ENCODE data around the gene OR1N1.
"Not testable (repeated sequence)": the region's sequence is repeated elsewhere in the genome, so short reads cannot be mapped to it uniquely, and the experiment has no call there.

OR1N1 gene, protein sequence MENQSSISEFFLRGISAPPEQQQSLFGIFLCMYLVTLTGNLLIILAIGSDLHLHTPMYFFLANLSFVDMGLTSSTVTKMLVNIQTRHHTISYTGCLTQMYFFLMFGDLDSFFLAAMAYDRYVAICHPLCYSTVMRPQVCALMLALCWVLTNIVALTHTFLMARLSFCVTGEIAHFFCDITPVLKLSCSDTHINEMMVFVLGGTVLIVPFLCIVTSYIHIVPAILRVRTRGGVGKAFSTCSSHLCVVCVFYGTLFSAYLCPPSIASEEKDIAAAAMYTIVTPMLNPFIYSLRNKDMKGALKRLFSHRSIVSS

DNA sequence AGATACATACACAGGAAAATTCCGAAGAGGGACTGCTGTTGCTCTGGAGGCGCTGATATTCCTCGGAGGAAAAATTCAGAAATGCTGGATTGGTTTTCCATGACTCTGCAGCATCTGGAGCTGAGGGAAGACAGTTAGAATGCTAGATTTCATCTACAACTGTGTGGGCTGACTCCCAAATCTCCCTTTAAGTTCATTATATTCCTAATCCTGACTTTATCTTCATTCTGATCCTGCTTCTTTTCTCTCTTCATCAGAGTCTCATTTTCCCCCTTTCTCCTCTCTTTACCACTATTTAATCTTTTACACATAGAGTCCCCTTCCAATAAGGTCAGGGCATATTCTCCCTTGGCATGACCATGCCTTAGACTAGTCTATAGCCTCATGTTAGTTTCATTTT is at the start of gene OR1N1:
Gene OR1N1 (minus strand): TSS at position 101 of the 400 bp plus-strand sequence. CDS start 0 bp downstream, at position 101.
- no peak for DNase-seq (ENCODE audit: low spot score)

DNA sequence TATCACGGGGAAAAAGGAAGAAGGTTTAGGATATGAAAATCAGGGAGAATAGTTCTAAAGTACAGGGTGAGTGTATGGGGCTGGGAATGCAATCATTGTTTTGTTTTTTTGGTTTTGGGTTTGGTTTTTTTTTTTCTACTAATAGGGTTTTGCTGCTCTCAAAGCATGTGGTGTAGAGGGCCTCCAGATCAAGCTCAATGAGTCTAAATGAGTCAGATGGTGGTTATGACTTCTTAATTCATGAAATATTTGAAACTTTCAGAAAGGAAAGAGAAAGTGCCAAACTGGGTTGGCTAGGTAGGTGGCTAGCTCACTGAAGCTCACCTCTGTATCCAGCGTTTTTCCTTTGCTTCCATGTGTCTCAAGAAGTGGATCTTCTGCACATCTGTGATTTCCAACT is 45.4 kb upstream of the OR1N1 start:
- DNase-seq (ENCODE audit: low spot score), result no peak

DNA sequence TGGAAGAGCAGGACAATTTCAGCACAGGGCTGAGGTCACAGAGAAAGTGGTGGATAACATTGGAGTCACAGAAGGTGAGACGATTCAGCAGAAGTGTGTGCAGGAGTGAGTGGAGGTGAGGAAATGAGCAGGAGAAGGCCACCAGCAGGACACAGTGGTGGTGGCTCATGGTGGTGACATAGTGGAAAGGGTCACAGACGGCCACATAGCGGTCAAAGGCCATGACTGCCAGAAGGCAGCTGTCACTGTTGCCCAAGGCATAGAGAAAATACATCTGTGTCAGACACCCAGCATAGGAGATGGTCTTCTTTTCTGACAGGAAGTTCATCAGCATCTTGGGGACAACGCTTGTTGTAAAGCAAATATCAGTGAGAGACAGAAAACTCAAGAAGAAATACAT is 40.8 kb upstream of the OR1N1 start:
- DNase-seq (ENCODE audit: low spot score), result no peak

DNA sequence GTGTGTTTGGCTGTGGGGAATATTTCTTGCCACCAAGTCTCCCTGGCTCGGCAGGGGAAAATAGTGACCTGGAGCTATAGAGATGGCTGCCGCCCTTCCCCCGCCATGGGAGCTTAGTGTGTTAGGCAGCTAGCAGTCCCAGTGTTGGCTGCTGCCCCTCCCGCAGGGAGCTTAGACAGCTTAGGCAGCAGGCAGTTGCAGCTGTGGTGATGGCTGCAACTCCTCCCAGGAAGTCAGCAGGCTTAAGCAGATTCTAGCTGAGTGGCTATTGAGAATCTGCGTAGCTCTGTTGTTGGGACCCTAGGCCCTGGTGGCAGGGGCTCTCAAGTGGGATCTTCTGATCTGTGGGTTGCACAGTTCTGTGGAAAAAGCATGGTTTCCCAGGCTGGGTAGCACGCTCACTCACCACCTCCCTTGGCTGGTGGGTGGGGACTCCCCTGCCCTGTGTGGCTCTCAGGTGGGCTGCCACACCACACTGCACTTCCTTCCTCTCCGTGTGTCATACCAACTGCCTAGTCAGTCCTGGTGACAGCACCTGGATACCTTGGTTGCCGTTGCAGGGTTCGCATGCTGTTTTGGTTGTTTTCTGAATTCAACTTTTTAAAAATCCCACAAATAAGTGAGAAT is 35.2 kb upstream of the OR1N1 start:
- peak; percentile 68 for DNase-seq (ENCODE audit: low spot score)

DNA sequence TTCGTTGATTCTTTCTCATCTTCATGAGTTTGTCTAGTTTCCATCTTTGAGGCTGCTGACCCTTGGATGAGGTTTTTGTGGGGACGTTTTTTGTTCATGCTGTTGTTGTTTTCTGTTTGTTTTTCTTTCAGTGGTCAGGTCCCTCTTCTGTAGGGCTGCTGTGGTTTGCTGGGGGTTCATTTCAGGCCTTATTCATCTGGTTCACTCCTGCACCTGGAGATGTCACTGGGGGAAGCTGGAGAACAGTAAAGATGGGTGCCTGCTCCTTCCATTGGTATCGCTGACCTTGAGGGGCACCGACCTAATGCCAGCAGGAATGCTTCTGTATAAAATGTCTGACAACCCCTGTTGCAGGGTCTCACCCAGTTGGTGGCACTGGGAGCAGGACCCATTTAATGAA is 34.4 kb upstream of the OR1N1 start:
- no peak for DNase-seq (ENCODE audit: low spot score)

DNA sequence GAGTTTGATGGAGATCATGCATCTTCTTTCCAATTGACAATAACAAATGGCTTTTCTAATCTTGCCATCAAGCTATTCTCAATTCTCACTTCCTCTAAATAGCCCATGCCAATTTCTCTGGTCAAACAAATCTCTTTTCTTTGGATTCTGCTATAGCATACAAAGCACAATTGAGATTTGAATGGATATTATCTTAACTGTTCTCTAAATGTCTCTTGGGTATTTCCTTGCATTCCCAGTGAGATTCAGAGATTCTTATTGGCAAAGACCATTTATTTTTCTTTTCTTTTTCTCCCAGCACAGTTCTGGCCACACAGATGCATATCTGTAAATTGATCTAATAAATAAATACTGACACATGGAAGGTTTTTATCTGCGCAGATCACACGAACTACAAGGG is 25.7 kb upstream of the OR1N1 start, which contains the start of gene OR1N2:
Gene OR1N2 (plus strand): TSS at position 301 of the 400 bp plus-strand sequence. CDS start 100 bp downstream, outside the sequence.
- DNase-seq (ENCODE audit: low spot score), result no peak

DNA sequence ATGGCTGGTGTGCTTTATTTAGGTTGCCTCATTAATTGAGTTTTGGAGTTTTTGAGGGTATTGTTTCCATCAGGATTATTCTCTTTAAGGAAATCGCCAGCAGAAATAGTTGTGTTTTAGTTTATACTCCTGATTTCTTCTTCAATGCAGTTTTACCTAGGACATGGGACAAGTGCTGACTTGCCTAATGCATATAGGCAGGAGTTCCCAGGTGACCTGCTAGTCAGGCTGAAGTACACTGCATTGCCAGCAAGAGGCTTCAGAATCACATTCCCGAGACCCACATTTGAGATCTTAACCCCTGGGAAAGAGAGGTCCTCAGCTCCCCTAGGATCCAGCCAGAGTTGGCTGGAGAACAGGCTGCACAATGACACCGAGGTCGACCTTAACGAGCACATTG is 24.3 kb upstream of the OR1N1 start:
- no peak for DNase-seq (ENCODE audit: low spot score)

DNA sequence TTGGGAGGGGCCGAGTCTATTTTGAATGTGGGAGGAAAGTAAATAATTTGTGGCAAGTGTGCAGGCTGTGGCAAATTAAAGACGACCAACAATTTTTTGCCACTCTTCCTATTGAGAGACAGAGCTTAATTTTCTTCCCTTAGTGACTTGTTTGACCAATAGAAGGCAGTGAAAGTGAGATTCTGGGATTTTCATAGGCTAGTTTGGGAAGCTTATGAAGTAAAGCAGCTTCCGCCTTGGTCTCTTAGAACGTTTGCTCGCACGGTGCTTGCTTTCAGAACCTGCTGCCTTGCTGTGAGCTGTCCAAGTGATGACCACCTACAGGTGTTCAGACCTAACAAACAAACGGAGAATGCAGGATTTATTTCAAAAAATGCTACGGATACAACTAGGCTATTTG is 19.1 kb upstream of the OR1N1 start:
- DNase-seq (ENCODE audit: low spot score), result no peak

DNA sequence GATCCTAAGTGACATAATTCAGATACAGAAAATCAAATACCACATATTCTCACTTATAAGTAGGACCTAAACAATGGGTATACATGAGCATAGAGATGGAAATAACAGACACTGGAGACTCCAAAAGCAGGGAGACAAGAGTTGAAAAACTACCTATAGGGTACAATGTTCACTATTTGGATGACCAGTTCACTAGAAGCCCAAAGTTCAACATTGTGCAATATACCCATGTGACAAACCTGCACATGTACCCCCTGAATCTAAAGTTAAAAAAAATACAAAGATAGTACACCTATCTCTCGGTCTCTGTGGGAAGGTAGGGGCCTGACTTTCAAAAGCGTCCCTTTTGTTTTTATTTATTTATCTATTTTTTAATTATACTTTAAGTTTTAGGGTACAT is 11.7 kb upstream of the OR1N1 start:
- no peak for DNase-seq (ENCODE audit: low spot score)

DNA sequence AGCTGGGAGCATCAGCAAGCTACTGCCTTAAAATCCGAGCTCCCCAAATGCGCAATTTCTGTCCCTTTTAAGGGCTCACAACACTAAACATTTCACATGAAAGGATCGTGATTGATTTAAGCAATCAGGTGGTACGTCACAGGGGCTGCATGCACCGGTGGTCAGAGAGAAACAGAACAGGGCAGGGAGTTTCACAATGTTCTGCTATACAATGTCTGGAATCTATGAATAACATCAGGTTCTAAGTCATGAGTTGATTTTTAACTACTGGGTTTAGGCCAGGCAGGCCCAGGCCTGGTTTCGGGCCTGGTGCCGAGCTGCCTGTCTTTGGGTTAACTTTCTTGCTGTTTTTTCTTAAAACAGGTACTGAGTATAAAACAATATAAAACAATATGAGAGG is 10.0 kb upstream of the OR1N1 start:
- DNase-seq (ENCODE audit: low spot score), result not testable (repeated sequence)

DNA sequence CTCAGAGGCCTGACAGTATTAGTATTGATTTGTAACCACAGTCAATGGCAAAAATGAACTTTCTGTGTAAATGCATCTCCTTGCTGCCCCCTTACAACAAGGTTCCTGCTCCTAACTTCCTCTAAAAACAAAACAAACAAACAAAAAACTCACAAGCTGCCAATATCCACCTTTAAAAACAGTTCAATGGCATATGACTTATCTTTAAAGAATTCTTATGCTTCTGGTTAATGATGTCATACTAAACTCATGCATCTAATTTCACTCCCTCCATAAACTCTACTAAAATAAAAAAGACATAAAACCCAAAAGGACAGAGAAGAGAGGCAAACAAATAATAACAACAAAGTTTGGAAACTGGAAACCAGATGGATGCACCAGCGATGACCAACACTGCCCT is 9.0 kb upstream of the OR1N1 start:
- no peak for DNase-seq (ENCODE audit: low spot score)

DNA sequence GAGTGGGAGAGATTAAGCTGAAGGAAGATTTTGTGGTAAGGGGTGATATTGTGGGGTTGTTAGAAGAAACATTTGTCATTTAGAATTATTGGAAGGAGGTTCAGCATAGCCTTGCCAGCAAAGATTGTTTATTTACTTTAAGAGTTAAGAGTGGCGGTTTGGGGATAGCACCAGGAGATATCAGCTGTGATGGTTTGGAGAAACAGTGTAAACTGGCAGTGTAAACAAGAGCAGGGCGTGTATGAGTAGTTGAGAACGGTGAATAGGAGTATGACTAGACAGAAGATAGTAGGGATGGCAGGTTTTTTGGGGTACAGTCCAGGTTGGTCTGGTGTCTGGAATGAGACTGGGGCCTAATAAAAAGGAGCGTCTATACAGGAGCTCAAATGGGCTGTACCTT is 4.1 kb upstream of the OR1N1 start:
- DNase-seq (ENCODE audit: low spot score), result not testable (repeated sequence)

DNA sequence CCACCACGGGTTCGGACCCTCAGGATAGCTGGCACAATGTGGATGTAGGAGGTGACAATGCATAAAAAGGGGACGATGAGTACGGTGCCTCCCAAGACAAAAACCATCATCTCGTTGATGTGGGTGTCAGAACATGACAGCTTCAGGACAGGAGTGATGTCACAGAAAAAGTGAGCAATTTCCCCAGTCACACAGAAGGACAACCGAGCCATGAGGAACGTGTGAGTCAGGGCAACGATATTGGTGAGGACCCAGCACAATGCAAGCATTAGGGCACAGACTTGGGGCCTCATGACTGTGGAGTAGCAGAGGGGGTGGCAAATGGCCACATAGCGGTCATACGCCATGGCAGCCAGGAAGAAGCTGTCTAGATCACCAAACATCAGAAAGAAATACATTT is 491 bp downstream of the OR1N1 start:
- DNase-seq (ENCODE audit: low spot score), result no peak

DNA sequence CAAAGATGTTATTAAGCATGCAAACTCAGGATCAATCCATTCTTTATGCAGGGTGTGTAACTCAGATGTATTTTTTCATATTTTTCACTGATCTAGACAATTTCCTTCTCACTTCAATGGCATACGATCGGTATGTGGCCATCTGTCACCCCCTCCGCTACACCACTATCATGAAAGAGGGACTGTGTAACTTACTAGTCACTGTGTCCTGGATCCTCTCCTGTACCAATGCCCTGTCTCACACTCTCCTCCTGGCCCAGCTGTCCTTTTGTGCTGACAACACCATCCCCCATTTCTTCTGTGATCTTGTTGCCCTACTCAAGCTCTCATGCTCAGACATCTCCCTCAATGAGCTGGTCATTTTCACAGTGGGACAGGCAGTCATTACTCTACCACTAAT is 7.7 kb downstream of the OR1N1 start:
- DNase-seq (ENCODE audit: low spot score), result no peak

DNA sequence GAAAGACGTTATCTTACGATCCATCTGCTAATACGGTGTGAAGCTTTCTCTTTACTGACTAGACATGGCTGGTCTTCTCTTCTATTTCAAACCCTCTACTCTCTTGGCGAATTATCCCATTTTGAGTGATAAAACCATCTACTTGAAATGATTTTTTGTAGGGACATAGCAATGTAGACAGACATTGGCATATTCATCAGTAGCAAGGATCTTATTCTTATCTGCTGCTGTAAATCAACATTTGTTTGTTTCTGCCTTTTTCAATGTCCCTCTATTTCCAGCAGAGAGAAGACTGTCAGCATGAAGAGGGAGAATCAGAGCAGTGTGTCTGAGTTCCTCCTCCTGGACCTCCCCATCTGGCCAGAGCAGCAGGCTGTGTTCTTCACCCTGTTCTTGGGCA is 8.3 kb downstream of the OR1N1 start, which contains the start of gene OR1J4:
Gene OR1J4 (plus strand): TSS at position 301 of the 400 bp plus-strand sequence. CDS start 0 bp downstream, at position 301.
- no peak for DNase-seq (ENCODE audit: low spot score)

DNA sequence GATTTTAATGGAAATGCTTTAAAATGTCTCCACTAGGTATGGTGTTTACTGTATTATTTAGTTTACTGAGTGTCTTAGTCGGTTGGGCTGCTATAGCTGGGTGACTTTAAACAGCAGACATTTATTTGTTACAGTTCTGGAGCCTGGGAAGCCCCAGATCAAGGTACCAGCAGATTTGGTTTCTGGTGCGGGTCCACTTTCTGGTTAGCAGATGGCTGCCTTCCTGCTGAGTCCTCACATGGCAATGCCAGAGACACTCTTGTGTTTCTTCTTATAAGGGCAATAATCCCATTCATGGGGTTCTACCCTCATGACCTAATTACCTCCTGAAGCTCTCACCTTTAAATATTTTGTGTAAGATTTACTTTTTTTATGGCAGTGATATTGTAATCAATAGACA is 8.9 kb downstream of the OR1N1 start:
- DNase-seq (ENCODE audit: low spot score), result no peak

DNA sequence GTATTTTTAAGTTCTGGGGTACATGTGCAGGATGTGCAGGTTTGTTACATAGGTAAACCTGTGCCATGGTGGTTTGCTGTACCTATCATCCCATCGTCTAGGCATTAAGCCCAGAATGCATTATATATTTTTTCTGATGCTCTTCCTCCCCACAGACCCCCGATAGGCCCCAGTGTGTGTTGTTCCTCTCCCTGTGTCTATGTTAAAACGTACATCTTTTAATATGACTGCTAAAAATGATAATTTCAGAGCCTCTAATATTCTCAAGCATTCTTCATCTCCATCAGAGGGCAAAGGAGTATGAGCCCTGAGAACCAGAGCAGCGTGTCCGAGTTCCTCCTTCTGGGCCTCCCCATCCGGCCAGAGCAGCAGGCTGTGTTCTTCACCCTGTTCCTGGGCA is 16.6 kb downstream of the OR1N1 start, which contains the start of gene OR1J2:
Gene OR1J2 (plus strand): TSS at position 301 of the 400 bp plus-strand sequence. CDS start 0 bp downstream, at position 301.
- DNase-seq (ENCODE audit: low spot score), result no peak

DNA sequence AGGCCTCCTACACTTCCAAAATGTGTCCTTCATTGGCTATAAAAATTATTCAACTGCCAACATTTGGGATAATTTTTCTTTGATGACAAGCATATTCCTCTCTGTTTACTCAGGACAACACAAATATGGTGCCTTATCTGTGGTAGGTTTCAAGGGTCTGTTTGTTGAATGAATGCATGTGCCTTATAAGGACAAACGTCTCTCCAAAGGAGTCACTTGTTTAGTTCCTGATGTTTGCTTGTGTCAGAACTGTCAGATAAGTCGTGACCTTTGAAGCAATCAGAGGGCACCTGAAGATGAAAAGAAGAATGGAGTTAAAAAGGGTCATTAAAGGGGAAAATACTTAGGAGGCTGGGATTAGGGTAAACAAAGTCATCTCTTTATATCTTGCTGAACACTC is 20.1 kb downstream of the OR1N1 start:
- no peak for DNase-seq (ENCODE audit: low spot score)

DNA sequence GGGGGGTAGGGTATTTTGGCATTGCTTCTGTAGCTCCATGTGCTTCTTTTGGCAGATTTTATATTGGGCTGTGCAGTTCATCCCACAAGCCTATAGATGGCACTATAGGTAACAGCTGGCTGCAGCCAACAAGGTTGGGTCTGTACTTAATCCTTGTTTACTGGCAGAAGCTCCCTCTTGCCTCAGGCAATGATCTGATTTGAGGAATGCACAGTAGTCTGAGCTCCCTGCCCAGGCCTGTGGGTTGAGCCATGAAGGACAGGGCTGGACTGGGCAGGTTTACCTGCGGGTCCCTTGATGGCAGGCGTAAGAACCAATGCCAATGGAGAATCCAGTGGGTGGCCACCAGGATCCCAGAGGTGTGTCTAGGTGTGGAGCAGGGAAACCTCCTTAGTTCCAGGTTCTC is 28.2 kb downstream of the OR1N1 start:
- DNase-seq (ENCODE audit: low spot score), result peak; percentile 78

DNA sequence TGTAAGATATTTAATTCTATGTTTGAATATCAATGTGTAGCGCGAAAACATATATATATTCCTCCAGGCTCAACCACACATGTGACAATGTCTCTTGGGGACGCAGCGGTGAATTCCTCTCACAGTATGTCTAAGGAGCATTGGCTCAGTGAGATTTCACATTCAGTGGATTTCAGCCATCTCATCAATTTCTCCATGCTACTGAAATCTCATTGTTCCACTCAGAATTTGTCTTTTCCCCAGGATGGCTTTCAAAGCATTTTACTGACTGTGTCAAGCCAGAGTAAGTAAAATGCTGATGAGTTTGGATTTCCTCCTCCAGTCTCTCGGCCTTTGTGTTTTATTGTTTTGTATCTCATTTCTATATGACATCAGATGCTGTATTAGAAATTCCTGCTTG is 48.0 kb downstream of the OR1N1 start:
- DNase-seq (ENCODE audit: low spot score), result no peak

DNA sequence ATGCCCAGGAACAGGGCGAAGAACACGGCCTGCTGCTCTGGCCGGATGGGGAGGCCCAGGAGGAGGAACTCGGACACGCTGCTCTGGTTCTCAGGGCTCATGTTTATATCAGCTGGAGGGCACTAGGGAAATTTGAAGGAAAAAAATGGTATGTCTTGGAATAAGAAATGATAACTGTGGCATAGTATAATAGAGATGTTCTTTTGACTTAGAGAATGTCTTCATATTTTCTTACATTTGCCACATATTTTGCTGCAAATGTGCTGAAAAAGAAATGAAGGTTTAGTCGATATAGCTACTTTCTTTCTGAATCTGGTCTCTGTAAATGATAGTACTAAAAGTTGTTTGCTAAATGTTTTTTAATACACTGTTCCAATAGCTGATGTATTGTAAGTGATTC is 49.3 kb downstream of the OR1N1 start, which contains the start of gene OR1J1:
Gene OR1J1 (minus strand): TSS at position 101 of the 400 bp plus-strand sequence. CDS start 0 bp downstream, at position 101.
- no peak for DNase-seq (ENCODE audit: low spot score)

DNA sequence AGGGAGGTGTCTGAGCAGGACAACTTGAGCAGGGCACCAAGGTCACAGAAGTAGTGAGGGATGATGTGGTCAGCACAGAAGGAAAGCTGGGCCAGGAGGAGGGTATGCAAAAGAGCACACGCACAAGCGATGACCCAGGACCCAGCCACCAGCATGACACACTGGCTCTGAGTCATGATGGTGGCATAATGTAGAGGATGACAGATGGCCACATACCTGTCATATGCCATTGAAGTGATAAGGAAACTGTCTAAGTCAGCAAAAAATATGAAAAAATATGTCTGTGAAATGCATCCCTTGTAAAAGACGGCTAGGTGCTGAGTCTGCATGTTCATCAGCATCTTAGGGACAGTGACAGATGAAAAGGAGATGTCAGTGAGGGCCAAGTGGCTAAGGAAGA is 49.7 kb downstream of the OR1N1 start:
- no peak for DNase-seq (ENCODE audit: low spot score)

All from D341Med (cell line).